Suprapubic skin (tissue), 4 donors: Measurements from ENCODE around the gene OR9I1.

Experiments
- CTCF ChIP-seq, 2 donors: fragments of 200-600 bp in 1 of 2; fragments of 450-650 bp in 1 of 2; sonication (generic) in 1 of 2; IDR thresholded peaks; one replicate each; pipeline ENCODE4 v1.5.1; 2016 to 2019; ENCODE audit warnings: antibody characterized with exemption in 2 of 2, mild to moderate bottlenecking in 1 of 2, moderate library complexity in 1 of 2
- EP300 ChIP-seq: sonication (generic); formaldehyde crosslinking; IDR thresholded peaks from one replicate; pipeline ENCODE4 v1.6.1; 2017; ENCODE audit warnings: antibody characterized with exemption
- POLR2A ChIP-seq, 2 donors: fragments of 450-650 bp; IDR thresholded peaks; one replicate each; pipeline ENCODE4 v1.6.1; 2017; ENCODE audit warnings: antibody characterized with exemption in 2 of 2, mild to moderate bottlenecking in 2 of 2, moderate library complexity in 2 of 2
- POLR2AphosphoS5 ChIP-seq, 3 donors: sonication (generic); formaldehyde crosslinking; IDR thresholded peaks; one replicate each; pipeline ENCODE4 v1.6.1; 2017; ENCODE audit warnings: antibody characterized with exemption in 3 of 3

- no peak for TF ChIP-seq CTCF (IDR thresholded peaks at IDR 0.05)
- no peak for TF ChIP-seq POLR2A (IDR thresholded peaks at IDR 0.05)
- TF ChIP-seq EP300, result no peak
- TF ChIP-seq POLR2AphosphoS5 (IDR thresholded peaks at IDR 0.05), result no peak
These were observed 2.0 kb upstream of the OR9I1 start for GRCh38 chr11:58127350-58127749.
